Activated CD4-positive, alpha-beta T cell treated with anti-CD3 and anti-CD28 coated beads for 4 hours (primary cell): ENCODE data around the gene ZMIZ1.

Experiments
- DNase-seq, 2 donors: peaks; one replicate each; pipeline ENCODE4 v3.0.0-alpha.2; 2020

ZMIZ1 gene

GRCh38 chr10:79068562-79069324 is at the start of gene ZMIZ1:
Gene ZMIZ1, plus strand, starts transcription at chr10:79068966. Its CDS starts 132,667 bp downstream, at chr10:79201633.
- peak; percentile 75 to 78 for DNase-seq

DNA sequence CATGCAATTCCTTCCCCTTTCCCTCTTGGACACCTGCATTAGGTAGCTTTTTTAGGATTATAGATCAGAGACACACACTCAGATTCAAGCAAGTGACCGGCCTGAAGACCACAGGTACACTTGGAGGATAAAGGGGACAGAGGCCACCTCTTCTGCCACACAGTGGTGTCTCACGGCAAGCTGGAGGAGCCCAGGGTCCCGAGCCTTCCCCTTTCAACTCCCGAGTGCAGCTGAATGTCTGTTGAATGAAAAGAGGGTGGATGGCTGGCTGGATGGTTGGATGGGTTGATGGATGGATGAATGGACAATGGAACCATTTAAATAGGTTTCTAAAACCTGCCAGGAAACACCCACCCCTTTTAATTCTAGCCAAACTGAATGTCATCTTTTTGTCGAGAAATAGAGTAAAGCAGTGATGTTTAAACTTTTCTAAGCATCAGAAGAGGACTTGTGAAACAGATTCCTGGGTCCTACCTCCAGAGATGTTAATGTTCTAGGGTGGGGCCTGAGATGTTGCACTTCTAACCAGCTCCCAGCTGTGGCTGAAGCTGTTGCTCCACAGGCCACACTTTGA is 49.2 kb upstream of the ZMIZ1 start:
- DNase-seq = no peak

- no peak for DNase-seq
These were observed 48.7 kb upstream of the ZMIZ1 start for GRCh38 chr10:79020015-79020491.

DNA sequence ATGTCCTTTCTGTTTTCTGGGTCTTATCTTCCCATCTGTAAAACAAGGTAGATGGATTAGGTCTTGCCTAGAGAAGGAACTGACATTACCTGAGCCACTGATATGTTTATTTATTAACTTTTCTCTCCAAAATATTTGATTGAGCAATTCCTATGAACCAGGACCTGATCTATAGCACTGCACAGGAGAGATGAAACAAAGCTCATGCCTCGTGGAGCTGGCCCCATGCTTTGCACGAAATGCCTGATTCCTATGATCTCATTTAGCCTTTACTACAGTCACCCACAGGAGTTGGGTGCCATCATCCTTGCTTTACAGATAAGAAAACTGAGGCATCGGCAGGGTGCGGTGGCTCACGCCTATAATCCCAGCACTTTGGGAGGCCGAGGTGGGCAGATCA is 48.2 kb upstream of the ZMIZ1 start:
- DNase-seq = no peak

- DNase-seq = no peak
These were observed 47.3 kb upstream of the ZMIZ1 start for GRCh38 chr10:79021331-79021907.

DNA sequence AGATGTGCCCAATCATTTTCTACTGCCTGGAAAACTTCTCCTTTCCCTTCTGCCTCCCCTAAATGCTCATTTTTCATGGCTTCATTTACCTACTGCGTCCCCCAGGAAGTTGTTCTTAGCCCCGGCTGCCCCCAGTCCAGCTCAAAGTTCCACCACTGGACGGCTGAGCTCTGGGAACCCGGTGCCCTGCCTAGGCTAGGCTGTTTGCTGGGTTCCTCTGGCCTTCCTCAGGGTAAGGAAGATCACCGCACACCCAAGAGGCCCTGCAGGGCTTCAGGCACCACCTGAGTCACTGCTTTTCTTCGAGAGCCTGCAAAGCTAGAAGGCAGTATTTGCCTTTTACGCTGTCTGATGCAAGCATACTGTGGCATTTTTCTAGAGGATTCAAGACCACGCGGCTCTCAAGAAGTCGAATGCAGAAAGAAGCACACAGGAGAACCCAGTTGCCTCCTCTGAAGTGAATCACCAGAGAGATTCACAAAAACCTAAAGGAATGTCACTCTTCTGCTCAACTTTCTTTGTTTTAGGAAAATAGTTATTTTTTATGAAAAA is 46.7 kb upstream of the ZMIZ1 start:
- no peak for DNase-seq

DNA sequence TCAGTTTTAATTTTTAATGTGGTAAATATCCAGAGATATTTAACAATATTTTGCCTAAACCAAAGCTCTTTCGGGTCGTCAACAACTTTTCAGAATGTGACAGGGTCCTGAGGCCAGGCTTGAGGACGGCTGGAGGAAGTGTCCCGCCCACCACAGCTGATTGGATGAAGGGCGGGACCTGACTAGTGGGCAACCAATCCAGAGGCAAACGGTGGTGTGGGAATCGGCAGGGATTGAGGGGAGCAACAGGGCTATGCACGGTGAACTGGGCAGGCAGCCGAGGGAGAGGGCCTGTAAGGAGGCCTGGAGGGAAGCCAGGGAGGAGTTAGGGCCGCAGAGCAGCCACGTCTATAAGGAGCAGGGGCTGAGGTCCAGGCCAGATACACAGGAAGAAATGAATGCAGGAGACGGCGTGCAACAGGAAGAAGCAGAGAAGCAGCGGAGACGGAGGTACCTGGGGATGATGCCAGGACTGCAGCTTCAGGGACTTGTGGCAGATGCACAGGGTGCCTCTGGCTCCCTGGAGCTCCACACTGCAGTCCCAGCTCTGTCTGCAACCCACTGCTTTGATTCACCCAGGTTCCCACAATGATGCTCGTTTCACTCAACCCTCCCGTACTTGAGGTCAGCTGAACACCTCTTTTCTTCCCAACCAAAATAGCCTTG is 46.1 kb upstream of the ZMIZ1 start:
- DNase-seq = no peak

DNA sequence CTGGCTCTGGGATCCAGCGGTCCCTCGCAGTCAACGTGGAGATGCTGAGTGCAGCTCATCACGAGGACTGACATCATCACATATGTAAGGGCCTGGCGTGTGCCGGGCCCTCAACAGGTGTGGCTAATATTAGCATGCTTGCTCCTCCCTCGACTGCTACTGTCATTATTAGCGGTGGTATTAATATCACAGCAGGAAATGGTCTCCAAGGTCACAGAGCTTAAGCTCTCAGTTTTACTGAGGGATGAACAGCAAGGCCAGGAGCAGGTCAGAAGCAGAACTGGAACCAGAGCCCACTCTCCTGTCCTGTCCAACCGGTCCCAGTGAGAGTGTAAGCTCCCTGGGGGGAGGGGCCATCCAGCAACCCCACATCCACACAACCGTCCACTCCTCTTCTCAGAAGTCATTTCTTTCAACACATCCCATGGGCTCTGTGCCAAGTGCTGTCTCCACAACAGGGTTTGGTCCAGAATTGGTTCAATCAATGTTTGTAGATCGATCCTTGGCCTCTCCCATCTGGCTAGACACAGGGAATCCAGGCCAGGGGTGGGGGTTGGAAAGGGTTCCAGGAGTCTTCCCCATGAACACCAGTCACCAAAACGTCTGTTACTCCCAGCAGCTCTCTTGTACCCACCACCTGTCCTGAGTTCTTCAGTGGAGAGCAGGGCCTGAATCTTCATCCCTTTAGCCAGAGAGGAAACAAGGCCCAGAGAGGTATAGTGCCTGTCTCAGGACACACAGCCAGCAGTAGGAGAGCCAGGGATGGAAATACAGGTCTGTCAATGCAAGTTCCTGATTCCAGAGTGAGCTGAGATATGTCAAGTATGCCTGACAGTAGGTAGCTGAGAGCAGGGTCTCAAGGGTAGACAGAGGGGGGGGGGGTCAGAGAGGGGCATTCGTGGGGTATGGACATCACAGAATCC is 45.3 kb upstream of the ZMIZ1 start:
- no peak for DNase-seq

- no peak for DNase-seq
These were observed 44.5 kb upstream of the ZMIZ1 start for GRCh38 chr10:79024296-79024695.

DNA sequence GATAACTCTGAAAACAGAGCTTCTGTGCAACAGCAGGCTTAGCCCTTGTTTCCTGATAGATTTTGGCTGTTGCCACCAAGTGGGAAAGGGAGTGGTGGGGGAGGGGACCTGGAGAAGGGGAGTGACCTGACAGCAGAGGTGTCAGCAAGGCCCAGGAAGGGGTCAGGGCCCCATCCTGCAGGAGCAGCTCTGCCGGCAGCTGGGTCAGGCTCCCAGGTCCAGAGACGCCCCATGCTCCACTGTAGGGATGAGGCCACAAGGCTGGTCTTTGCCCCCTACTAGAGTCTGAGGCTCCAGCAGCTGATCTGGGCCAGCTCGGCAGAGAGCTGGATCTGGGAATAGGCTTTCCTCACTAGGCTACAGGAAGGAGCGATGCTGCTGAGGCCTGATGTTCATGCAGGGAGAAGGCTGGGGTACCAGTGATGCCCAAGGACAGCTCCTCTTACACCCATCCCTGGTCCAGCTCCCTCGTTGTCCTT is 44.0 kb upstream of the ZMIZ1 start:
- DNase-seq = no peak

- peak in 1 of 2 donors; percentile 33 for DNase-seq
These were observed 43.5 kb upstream of the ZMIZ1 start for GRCh38 chr10:79025199-79025832.

DNA sequence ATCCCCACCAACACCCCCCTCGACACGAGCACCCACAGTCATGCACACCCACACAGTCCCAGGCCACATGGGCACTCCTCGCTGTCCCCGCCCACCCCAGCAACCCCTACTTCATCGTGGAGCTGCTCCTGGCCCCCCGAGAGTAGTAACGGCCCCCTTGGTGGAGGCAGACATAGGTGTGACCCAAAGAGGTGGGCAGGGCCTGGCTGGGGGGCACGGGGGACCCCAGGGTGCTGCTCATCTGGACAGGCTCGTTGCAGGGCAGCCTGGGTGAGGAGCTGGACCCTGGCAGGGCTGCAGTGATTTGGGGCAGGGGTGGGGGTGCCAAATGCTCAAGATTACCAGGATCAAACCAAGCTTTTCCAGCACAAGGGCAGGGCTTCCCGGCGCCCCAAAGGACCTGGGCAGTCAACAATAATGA is 42.4 kb upstream of the ZMIZ1 start:
- no peak for DNase-seq

DNA sequence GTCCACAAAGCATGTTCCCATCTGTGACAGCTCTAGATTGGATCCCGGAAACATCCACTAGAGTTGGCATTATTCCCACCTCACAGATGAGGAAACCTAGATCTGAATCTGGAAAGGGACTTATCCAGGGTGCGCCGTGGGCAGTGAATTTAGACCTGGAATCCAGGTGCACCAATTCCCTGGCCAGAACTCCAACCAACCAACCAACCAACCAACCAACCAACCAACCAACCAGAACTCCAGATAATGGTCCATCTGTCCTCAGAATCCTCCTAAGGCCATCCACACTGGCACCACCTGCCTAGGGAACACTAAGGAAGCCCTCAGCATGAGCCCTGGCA is 42.0 kb upstream of the ZMIZ1 start:
- no peak for DNase-seq

GRCh38 chr10:79027147-79028055 is 41.4 kb upstream of the ZMIZ1 start:
- DNase-seq = peak in 1 of 2 donors; percentile 29

DNA sequence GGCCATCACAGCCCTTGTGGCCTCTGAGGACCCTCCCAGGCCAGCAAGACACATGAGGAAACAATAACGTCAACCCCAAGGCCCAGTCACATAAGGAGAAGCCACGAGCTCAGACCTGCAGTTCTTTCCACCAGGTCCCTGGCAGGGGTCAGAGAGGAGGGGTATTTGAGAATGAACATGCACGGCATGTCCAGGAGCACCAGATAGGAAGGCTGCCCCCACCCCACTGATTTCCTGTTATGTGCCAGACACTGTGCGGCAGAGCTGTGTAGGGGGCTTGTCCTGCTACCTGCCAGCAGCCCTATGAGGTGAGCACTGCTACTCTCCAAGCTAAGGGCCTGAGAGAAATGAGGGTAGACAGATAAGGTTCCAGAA is 40.7 kb upstream of the ZMIZ1 start:
- no peak for DNase-seq

- no peak for DNase-seq
These were observed 40.2 kb upstream of the ZMIZ1 start for GRCh38 chr10:79028451-79029010.

DNA sequence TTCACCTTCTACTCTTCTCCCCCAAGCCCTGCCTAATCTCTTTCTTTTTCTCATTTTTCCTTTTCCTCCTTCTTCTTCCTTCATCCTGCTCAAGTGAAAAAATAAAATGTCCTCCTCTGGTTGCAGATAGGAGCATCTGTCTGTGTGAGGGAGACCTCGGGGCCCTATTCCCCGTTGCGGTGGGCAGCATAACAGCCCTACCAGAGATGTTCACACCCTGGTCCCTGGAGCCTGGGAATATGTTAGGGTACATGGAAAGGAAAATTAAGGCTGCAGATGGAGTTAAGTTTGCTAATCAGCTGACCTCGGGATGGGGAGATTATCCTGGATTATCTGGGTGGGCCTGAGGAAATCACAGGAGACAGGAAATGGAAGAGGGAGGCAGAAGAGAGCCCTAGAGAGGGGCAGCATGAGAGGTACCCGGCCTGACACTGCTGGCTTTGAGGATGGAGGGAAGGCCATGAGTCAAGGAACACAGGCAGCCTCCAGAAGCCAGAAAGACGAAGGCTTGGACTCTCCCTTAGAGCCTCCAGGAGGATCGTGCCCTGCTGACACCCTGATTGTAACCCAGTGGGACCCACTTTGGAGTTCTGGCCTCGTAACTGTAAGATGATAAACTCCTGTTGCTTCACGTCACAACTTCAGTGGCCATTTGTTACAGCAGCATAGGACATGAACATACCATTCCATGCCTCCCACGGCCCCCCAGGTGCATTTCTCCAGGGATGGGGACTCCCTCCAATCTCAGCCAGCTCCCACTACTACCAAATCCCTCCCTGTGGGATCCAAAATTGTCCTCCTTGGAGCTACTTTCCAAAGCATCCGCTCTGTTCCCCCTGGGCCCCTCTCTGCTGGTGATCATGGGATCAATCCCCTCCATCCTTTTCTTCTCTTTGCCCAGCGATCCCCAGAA is 39.0 kb upstream of the ZMIZ1 start:
- no peak for DNase-seq

GRCh38 chr10:79030705-79031104 is 38.1 kb upstream of the ZMIZ1 start:
- DNase-seq = no peak

- no peak for DNase-seq
These were observed 37.0 kb upstream of the ZMIZ1 start for GRCh38 chr10:79031723-79032122.
